NCI-H526 (cell line): ENCODE data around the gene NUP50.

Source experiments
- DNase-seq, 2 experiments: peaks; one replicate each; lab custom pipeline; 2025; lab: John Stamatoyannopoulos, UW

The NUP50 gene

GRCh38 chr22:45230026-45230721 is 66.4 kb downstream of the NUP50 start:
- no peak for DNase-seq

- DNase-seq, result no peak
Measured at GRCh38 chr22:45231293-45231692, 67.6 kb downstream of the NUP50 start.

- no peak for DNase-seq
Measured at GRCh38 chr22:45233386-45233785, 69.7 kb downstream of the NUP50 start.

GRCh38 chr22:45233827-45234226 is 70.1 kb downstream of the NUP50 start:
- no peak for DNase-seq

GRCh38 chr22:45235101-45235777 is 71.5 kb downstream of the NUP50 start:
- DNase-seq, result no peak

- peak in 1 of 2 experiments; percentile 28 for DNase-seq
Measured at GRCh38 chr22:45235851-45236342, 72.2 kb downstream of the NUP50 start.

GRCh38 chr22:45237065-45237990 is 73.6 kb downstream of the NUP50 start:
- DNase-seq, result no peak
